HepG2 (cell line): ENCODE measurements around the gene TTC17. TPM values are rescaled to one million over a fixed set of nuclear protein-coding genes. Genes with fewer than 3 reads are reported as not detected.

Source experiments
- ARID5B ChIP-seq: IDR thresholded peaks from 2 replicates; pipeline ENCODE4 v1.4.0; 2020; ENCODE audit warnings: mild to moderate bottlenecking, missing genetic modification reagents
- CBX2 ChIP-seq, 2 experiments: fragments of 200-600 bp in 1 of 2; sonication (generic); formaldehyde crosslinking in 1 of 2; IDR thresholded peaks; 2 replicates each; pipeline versions ENCODE4 v1.7.0 to v1.8.1; 2018 to 2022; ENCODE audit warnings: low read depth in 2 of 2, low read length in 1 of 2, mild to moderate bottlenecking in 1 of 2, missing genetic modification reagents in 1 of 2
- ETS1 ChIP-seq: sonication (generic); formaldehyde crosslinking; IDR thresholded peaks from 2 replicates; pipeline ENCODE4 v1.4.0; 2020; ENCODE audit warnings: missing genetic modification reagents
- FOXM1 ChIP-seq: sonication (generic); formaldehyde crosslinking; IDR thresholded peaks from 2 replicates; pipeline ENCODE4 v1.5.0; 2020; ENCODE audit warnings: missing genetic modification reagents
- MAX ChIP-seq: IDR thresholded peaks from 2 replicates; pipeline ENCODE4 v1.6.1; 2012; ENCODE audit warnings: inconsistent platforms
- POLR2AphosphoS2 ChIP-seq: IDR thresholded peaks from 2 replicates; pipeline ENCODE4 v1.6.1; 2011; ENCODE audit warnings: low read depth, low read length, improper control_type of control experiment
- RBM22 ChIP-seq: fragments of 200-400 bp; formaldehyde crosslinking; optimal IDR thresholded peaks from 2 replicates; pipeline ENCODE3; 2017; ENCODE audit warnings: mild to moderate bottlenecking, low read length, moderate library complexity
- SRSF1 ChIP-seq: fragments of 200-400 bp; formaldehyde crosslinking; optimal IDR thresholded peaks from 2 replicates; pipeline ENCODE3; 2017; ENCODE audit warnings: mild to moderate bottlenecking, low read depth, low read length, moderate library complexity
- SYNCRIP ChIP-seq: fragments of 200-400 bp; formaldehyde crosslinking; IDR thresholded peaks from 2 replicates; pipeline ENCODE4 v1.6.1; 2018; ENCODE audit warnings: mild to moderate bottlenecking, low read depth, low read length; ENCODE audit not compliant: insufficient read depth
- THAP7 ChIP-seq: sonication (generic); formaldehyde crosslinking; IDR thresholded peaks from 2 replicates; pipeline ENCODE4 v1.8.1; 2023; ENCODE audit warnings: mild to moderate bottlenecking, missing genetic modification reagents
- ZBTB8A ChIP-seq: sonication (generic); formaldehyde crosslinking; IDR thresholded peaks from 2 replicates; pipeline ENCODE4 v1.4.0; 2020; ENCODE audit warnings: mild to moderate bottlenecking, low read depth, missing genetic modification reagents, borderline replicate concordance
- ZMAT3 ChIP-seq: sonication (generic); formaldehyde crosslinking; conservative IDR thresholded peaks from 2 replicates; pipeline ENCODE4 v1.7.0; 2021; ENCODE audit warnings: missing genetic modification reagents
- ZNF225 ChIP-seq: sonication (generic); formaldehyde crosslinking; IDR thresholded peaks from 2 replicates; pipeline ENCODE4 v1.4.0; 2020; ENCODE audit warnings: mild to moderate bottlenecking, missing genetic modification reagents
- ZNF232 ChIP-seq: sonication (generic); formaldehyde crosslinking; IDR thresholded peaks from 2 replicates; pipeline ENCODE4 v1.4.0; 2020; ENCODE audit warnings: missing genetic modification reagents, borderline replicate concordance
- ZNF275 ChIP-seq: sonication (generic); formaldehyde crosslinking; IDR thresholded peaks from 2 replicates; pipeline ENCODE4 v1.8.0; 2022; ENCODE audit warnings: missing genetic modification reagents, mild to moderate bottlenecking, inconsistent platforms, borderline replicate concordance
- ZNF280B ChIP-seq: sonication (generic); formaldehyde crosslinking; IDR thresholded peaks from 2 replicates; pipeline ENCODE4 v1.5.0; 2020; ENCODE audit warnings: missing genetic modification reagents, mild to moderate bottlenecking, borderline replicate concordance
- ZNF44 ChIP-seq: sonication (generic); formaldehyde crosslinking; IDR thresholded peaks from 2 replicates; pipeline ENCODE4 v1.5.1; 2020; ENCODE audit warnings: mild to moderate bottlenecking, missing genetic modification reagents
- ZNF614 ChIP-seq: IDR thresholded peaks from 2 replicates; pipeline ENCODE4 v1.6.1; 2018; ENCODE audit warnings: missing biosample characterization, missing genetic modification reagents, inconsistent platforms, borderline replicate concordance
- ZNF768 ChIP-seq: sonication (generic); formaldehyde crosslinking; IDR thresholded peaks from 2 replicates; pipeline ENCODE4 v1.4.0; 2020; ENCODE audit warnings: missing genetic modification reagents
- polyA plus RNA-seq, 8 experiments: library from polyadenylated mRNA; depleted of rRNA in 3 of 8; stranded (reverse) in 7 of 8; unstranded in 1 of 8; fragments of >200 nt; fragmentation: Illumina TruSeq in 4 of 8; extraction: Trizol in 4 of 8; gene quantifications; 2 replicates each; pipeline versions ENCODE4 v1.2.1 to v1.2.3, GENCODE V29; 2011 to 2016; ENCODE audit warnings: low read depth in 4 of 8, missing spikeins in 1 of 8, mixed read lengths in 1 of 8; ENCODE audit not compliant: insufficient read depth in 1 of 8
- total RNA-seq, 5 experiments: library from RNA; depleted of rRNA; stranded (reverse); fragments of >200 nt; fragmentation: Illumina TruSeq; extraction: Trizol; gene quantifications; 2 replicates each; pipeline ENCODE4 v1.2.3, GENCODE V29; 2016; ENCODE audit warnings: low read depth in 1 of 5

Gene TTC17
- total and polyA plus RNA-seq, 2 of the 13 experiments (the other 11 are each of a cell fraction or from before 2014, with no cell fraction given), result 55.9 to 99.7 TPM

GRCh38 chr11:43311791-43312607 is 46.7 kb upstream of the TTC17 start, which contains the start of gene API5 (continued):
- peak; percentile 77 for TF ChIP-seq ARID5B
- peak; percentile 96 for TF ChIP-seq ZNF614 (CRISPR knock-in tag)
- peak; percentile 75 for TF ChIP-seq ZMAT3 (CRISPR knock-in tag)
- peak; percentile 90 for TF ChIP-seq ZNF280B (CRISPR knock-in tag)
- no peak for TF ChIP-seq SYNCRIP
- TF ChIP-seq ETS1 (CRISPR knock-in tag), result no peak
- peak; percentile 88 for TF ChIP-seq ZNF44 (CRISPR knock-in tag)
- peak; percentile 56; the same call in 1 of the 2 replicates for TF ChIP-seq ZNF275 (CRISPR knock-in tag)
- peak; percentile 84; the same call in 1 of the 2 replicates for TF ChIP-seq ZNF232 (CRISPR knock-in tag)
- no peak for TF ChIP-seq CBX2 (IDR thresholded peaks at IDR 0.05; ENCODE audit: low read depth, low read length)
- no peak for TF ChIP-seq CBX2 (CRISPR knock-in tag; IDR thresholded peaks at IDR 0.05; ENCODE audit: low read depth)
- TF ChIP-seq FOXM1, result no peak
- TF ChIP-seq MAX, result peak; percentile 68
- TF ChIP-seq THAP7, result peak; percentile 17; the same call in 1 of the 2 replicates
- no peak for TF ChIP-seq ZBTB8A (CRISPR knock-in tag)
- no peak for TF ChIP-seq POLR2AphosphoS2
- TF ChIP-seq SRSF1, result no peak
- TF ChIP-seq ZNF225 (CRISPR knock-in tag), result 0 out of 2 replicates have a peak, but pooled peaks have one; percentile 51
- TF ChIP-seq RBM22, result no peak
- TF ChIP-seq ZNF768, result peak; percentile 74; the same call in 1 of the 2 replicates
